GM21360 (cell line): ENCODE data around the gene SEPTIN5.

Experiments used
- ATAC-seq: cut with Tn5 transposase; IDR thresholded peaks from one replicate; pipeline ENCODE4 v1.9.1; 2021; ENCODE audit warnings: mild to moderate bottlenecking, moderate library complexity; ENCODE audit not compliant: unreplicated experiment

The SEPTIN5 gene

DNA sequence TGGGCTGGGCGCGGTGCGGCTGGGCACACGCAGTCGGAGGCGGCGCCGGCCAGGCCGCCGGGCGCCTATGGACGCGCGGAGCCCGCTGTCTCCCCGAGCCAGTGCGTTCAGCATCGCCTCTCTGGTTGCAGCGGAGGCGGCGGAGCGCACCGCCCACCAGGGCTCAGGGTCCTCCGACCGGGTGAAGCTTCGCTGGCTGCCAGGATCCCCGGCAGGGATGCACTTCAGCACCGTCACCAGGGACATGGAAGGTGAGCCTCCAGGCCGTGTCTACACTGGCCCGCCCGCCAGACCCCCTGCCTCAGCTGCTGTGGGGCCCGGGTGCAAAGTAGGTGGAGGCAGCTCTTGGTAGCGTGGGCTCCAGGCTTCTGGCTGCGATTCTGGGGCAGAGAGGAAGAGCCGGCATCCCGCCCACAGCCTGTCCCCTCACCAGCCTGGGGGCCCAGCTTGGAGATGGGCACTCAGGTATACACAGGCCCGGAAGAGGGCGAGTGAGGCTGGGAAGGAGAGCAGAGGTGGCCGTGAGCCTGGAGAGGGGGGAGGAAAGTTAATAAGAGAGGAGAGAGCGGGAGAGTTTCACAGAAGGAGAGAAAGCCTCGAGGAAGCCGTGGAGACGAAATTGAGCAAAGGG lies 45.2 kb downstream of the SEPTIN5 start:
- ATAC-seq: no peak

- no peak for ATAC-seq
Measured at GRCh38 chr22:19760058-19760950, 46.0 kb downstream of the SEPTIN5 start, which contains the start of gene TBX1. TSS of gene TBX1 (plus strand) at chr22:19760778. CDS start at chr22:19760844, 66 bp downstream.

DNA sequence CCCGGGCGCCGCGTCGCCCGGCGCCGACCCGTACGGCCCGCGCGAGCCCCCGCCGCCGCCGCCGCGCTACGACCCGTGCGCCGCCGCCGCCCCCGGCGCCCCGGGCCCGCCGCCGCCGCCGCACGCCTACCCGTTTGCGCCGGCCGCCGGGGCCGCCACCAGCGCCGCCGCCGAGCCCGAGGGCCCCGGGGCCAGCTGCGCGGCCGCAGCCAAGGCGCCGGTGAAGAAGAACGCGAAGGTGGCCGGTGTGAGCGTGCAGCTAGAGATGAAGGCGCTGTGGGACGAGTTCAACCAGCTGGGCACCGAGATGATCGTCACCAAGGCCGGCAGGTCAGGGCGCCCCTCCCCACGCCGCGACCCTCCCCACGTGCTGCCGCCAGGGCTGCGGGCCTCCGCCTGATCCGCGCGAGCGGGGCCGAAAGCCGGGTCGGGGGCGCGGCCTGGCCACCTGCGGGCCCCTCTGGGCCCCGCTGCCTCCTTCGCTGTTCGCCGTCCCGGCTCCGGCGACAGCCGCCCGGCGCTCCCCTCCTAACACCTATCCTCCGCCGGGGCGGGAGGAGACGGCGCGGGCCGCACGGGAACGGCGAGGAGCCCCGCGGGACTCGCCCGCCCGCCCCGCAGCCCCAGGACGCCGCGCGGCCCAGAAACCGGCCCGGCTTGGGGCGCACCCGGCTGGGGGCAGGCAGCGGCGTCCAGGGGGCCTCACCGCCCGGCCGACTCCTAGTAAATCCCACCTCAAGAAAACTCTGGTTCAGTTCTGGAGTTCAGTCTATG lies 46.8 kb downstream of the SEPTIN5 start:
- no peak for ATAC-seq

- no peak for ATAC-seq
Measured at GRCh38 chr22:19761725-19762567, 47.6 kb downstream of the SEPTIN5 start.

- ATAC-seq: no peak
Measured at GRCh38 chr22:19762568-19763457, 48.5 kb downstream of the SEPTIN5 start.

- no peak for ATAC-seq
Measured at GRCh38 chr22:19763458-19764298, 49.4 kb downstream of the SEPTIN5 start.

DNA sequence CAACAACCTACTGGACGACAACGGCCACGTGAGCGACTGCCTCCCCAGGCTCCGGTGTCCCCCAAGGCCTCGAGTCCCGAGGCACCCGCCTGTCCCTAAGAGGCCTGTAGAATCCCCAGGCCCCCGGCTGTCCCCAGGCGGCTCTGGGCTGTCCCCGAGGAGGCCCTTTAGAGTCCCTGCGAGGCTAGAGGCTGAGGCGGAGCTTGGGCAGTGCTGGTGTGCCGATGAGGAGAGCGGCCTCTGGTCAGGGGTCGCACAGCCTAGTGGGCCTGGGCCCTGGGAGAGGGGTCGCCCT lies 49.9 kb downstream of the SEPTIN5 start:
- ATAC-seq: no peak

DNA sequence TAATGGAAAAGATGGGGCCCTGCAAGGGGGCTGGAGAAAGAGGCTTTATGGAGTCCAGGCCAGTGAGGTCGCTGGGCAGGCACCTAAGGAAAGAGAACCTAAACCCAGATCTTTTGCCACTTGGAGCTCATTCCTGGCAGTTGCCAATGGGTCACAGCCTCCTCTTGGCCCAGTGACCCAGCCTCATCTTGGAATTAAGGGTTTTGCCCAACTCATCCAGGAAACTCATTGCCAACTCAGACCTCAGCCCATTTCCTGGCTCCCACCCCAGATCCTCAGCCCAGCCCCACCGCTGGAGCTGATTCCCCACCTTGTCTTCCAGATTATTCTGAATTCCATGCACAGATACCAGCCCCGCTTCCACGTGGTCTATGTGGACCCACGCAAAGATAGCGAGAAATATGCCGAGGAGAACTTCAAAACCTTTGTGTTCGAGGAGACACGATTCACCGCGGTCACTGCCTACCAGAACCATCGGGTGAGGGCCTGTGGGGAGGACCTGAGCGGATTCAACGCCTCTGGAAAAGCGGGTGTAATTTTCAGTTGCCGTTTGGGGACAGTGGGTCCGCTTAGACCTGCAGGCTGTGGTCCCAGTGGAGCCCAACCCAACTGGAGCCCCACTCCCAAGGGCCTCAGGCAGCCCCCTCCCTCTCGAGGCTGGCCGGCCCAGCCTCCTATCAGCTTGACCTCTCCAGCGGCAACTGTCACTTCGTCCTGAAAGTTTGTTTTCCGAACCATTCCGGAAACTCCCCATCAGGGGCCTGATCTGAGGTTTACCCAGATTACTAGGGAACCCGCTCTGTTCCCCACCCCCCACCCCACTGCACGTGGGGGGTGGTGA lies 50.6 kb downstream of the SEPTIN5 start:
- ATAC-seq: no peak

DNA sequence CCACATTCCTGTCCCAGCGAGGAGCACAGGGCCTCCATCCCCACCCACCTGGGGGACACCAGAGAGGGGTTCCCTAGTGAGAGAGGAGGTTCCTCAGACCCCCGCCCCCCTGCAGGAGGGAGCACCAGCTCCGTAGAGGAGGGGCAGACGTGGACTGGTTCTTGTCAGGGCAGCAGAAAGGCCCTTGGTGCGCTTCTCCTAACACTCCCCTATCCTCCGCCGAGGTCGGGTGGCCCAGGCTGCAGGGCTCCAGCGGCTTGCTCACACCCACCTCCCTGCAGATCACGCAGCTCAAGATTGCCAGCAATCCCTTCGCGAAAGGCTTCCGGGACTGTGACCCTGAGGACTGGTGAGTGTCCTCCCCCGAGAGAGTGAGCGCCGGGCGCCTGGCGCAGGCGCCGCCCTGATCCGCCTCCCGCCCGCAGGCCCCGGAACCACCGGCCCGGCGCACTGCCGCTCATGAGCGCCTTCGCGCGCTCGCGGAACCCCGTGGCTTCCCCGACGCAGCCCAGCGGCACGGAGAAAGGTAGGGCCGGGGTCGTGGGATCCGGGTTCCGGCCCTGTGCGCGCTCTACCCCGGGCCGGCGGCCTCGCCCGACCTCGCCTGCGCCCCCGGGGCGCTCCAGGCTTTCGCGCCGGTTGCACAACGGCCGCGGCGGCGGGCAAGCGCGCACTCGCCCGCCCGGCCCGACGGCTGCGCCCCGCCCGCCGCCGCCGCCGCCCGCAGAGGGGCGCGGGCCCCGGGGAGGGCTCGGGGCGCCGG lies 51.4 kb downstream of the SEPTIN5 start:
- no peak for ATAC-seq

DNA sequence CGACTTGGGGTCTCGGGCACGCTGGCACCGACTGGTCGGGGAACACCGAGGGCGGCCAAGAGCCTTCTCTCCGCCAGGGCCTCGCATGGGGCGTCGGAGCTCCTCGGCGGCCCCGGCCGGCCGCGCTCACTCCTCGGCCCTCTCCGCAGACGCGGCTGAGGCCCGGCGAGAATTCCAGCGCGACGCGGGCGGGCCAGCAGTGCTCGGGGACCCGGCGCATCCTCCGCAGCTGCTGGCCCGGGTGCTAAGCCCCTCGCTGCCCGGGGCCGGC lies 51.9 kb downstream of the SEPTIN5 start:
- ATAC-seq: no peak

DNA sequence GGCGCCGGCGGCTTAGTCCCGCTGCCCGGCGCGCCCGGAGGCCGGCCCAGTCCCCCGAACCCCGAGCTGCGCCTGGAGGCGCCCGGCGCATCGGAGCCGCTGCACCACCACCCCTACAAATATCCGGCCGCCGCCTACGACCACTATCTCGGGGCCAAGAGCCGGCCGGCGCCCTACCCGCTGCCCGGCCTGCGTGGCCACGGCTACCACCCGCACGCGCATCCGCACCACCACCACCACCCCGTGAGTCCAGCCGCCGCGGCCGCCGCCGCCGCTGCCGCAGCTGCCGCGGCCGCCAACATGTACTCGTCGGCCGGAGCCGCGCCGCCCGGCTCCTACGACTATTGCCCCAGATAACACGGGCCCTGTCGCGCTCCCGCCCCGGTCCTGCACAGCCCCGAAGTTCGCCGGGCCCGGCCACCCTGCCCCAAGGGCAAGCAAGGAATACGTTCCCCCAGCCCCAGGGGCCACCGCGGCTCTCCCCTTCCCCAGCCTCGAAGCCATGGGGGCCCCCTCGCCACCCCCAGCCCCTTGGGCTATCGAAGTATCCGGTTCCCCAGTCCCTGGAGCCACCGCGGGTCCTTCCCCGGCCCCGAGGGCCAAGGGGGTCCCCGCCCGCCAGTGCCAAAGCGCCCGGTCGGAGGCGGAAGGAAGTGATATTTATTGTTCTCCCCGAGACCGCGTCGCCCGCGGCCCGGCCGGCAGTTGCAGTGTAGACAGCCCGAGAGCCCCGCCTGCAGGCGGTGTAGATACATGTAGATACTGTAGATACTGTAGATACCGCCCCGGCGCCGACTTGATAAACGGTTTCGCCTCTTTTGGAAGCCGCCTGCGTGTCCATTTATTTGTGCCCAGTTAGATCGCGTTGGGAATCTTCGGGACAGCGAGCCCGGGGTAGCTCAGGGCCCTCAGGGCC lies 52.5 kb downstream of the SEPTIN5 start:
- no peak for ATAC-seq

GRCh38 chr22:19767427-19768341 lies 53.4 kb downstream of the SEPTIN5 start:
- no peak for ATAC-seq

- ATAC-seq: no peak
Measured at GRCh38 chr22:19769393-19769715, 55.1 kb downstream of the SEPTIN5 start.

DNA sequence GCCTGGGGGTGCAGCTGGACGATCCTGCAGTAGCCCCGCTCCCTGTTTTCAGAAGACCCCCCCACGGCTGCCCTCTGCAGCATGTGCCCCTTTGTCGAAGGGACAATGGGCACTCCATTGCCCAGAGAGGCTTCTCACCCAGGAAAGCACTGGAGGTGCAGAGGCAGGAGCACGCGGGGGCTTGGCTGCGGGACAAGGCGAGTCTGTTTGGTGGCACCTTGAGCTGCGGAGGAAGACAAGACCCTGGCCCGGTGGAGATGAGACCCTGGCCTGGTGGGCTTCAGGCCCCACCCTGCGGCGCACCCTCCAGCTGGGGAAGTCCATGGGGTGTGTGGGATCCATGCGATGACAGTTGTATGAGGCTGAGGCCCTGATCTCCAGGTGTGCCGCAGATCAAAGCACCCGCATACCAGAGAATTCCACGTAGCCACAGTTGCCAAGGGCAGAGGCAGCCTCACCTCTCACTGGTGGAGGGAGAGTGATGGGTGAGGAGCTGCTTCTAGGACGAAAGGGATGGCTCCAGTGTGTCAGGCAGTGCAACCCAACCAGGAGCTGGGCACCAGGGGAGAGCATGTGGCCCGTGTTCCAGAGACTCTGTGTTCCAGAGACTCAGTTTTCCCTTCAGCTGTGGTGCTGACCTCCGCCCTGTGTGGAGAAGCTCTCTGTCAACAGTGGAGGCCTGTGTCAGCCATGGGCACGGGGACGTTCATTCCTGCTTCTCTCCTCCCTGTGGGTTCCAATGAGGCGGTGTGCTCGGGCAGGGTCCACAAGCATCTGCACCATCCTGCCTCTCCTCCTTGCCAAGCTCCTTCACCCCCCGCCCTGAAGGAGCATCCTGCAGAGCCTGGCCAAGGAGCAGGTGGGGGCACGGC lies 56.3 kb downstream of the SEPTIN5 start:
- no peak for ATAC-seq

- ATAC-seq: no peak
Measured at GRCh38 chr22:19772422-19772672, 58.0 kb downstream of the SEPTIN5 start.
